22Rv1 (cell line): Measurements from ENCODE around the gene USP6NL.

ENCODE experiments used
- CTCF ChIP-seq: fragments of 450-650 bp; IDR thresholded peaks from 2 replicates; pipeline ENCODE4 v1.5.1; 2017; ENCODE audit warnings: mild to moderate bottlenecking
- ZFX ChIP-seq: fragments of 450-650 bp; IDR thresholded peaks from 2 replicates; pipeline ENCODE4 v1.6.1; 2017; ENCODE audit warnings: antibody characterized with exemption, borderline replicate concordance

GRCh38 chr10:11576092-11576809 is 35.2 kb downstream of the USP6NL start:
- TF ChIP-seq CTCF (no peak), ZFX (no peak)
